Stimulated activated CD4-positive, alpha-beta T cell treated with anti-CD3 and anti-CD28 coated beads, Interleukin-1b, Interleukin-23, amount 100 ng/mL, for 1 hour (primary cell): Measurements from ENCODE around the gene DUS1L.

ENCODE experiments used
- DNase-seq, 2 donors: peaks; one replicate each; pipeline ENCODE4 v3.0.0-alpha.2; 2020; ENCODE audit warnings: low read depth in 2 of 2

Gene DUS1L

GRCh38 chr17:82023447-82024241 lies 42.0 kb downstream of the DUS1L start:
- DNase-seq = no peak

DNA sequence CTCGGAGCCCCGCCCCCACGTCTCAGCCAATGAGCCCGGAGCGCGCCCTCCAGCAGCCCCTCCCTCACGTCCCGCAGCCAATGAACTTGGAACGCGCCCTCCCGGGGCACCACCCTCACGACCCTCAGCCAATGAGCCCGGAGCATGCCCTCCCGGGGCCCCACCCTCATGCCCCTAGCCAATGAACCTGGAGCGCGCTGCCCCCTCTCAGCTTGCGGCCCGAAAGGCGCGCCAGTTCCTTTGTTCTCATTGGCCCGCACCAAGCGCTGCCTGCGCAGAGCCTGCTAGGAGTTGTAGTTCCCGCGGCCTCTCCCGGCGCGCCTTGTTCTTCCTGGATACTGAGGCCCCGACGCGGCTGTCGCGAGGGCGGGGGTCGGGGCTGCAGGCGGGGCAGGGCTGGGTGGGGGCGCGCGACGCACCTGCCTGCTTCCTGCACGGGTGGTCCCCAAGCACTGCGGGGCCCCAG lies 42.6 kb downstream of the DUS1L start, which contains the start of gene LRRC45:
TSS of gene LRRC45 (plus strand) at position 325 of the 466 bp plus-strand sequence. CDS start 339 bp downstream, outside the sequence.
- peak; percentile 99 to 100 for DNase-seq

- no peak for DNase-seq
Measured at GRCh38 chr17:82022310-82022980, 43.2 kb downstream of the DUS1L start, which contains the start of gene CENPX. Gene CENPX (minus strand): TSS chr17:82022878. CDS start chr17:82022861, 17 bp downstream.

- no peak for DNase-seq
Measured at GRCh38 chr17:82021900-82022309, 43.7 kb downstream of the DUS1L start.

DNA sequence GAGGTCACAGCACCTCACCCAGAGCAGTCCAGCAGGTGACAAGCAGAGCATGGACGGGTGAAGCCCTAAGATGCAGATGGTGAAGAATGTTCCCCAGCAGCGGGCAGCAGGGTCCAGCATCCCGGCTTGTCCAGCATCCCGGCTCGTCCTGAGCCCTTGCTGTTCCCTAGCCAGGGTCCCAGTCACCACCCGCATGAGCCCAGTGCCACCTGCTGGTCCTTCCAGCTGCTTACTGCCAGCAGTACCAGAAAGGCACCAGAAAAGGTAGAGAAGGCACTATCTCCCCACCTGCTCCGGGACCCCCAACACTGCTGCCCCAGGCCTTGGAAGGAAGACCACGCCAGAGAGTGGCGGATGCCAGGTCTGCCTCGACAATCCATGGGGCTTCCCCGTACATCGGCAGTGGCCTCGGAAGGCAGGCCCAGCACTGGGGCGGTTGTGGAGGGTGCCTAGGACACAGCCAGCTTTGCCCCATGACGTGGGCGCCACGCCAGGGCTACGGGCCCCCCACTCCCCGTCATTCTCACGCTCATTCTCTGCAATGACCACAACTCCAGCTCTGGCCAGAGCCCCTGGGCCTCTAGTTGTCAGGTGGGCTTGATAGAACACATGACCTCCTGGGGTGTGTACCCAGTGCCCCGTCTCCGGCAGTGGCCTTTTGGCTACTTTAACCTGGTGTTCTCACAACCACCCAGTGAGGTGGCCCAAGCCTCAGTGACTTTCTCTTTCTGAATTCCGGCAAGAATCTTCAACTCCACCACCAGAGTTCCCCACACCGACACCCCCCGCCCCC lies 44.3 kb downstream of the DUS1L start:
- no peak for DNase-seq

GRCh38 chr17:82020572-82021106 lies 45.0 kb downstream of the DUS1L start:
- DNase-seq = no peak

DNA sequence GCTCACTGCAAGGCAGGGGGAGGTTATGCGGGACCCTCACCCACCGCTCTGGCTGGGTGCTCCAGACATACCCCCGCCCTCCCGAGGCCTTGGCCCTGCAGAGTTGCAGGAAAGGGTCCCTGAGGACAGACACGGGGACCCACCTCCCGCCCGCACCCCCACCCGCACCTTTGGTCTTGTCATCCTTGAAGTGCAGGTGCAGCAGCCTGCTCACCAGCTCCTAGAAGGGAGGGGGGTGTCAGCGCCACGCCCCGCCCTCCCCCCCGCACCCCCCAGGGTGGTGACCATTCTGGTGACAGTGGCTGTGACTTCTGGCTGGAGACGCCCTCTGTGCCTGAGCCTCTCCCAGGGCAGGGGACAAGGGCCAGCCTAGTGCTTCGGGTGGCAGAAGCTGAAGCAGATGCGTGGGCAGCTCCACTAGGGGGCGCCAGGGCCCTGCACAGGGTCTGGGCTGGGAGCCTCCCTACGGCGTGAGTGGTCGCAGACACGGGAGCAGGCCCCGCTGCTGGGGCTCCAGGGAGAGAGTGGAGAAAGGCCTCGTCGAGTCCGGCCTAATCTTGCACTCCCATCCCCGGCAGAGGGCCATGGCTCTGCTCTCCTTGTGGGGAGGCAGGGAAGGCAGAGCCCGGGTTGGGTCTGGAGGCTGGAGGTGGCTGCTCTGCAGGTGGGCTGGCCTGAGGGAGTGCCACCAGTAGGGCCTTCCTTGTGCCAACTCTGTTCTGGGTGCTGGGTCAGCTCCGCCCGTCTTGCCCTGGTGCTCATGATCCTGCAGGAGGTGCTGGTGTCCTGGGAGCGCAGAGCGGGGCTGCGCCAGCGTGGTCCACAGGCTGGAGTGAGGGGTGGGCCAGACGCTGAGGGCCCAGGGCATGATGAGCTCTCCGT lies 45.7 kb downstream of the DUS1L start:
- peak in 1 of 2 donors; percentile 46 for DNase-seq

DNA sequence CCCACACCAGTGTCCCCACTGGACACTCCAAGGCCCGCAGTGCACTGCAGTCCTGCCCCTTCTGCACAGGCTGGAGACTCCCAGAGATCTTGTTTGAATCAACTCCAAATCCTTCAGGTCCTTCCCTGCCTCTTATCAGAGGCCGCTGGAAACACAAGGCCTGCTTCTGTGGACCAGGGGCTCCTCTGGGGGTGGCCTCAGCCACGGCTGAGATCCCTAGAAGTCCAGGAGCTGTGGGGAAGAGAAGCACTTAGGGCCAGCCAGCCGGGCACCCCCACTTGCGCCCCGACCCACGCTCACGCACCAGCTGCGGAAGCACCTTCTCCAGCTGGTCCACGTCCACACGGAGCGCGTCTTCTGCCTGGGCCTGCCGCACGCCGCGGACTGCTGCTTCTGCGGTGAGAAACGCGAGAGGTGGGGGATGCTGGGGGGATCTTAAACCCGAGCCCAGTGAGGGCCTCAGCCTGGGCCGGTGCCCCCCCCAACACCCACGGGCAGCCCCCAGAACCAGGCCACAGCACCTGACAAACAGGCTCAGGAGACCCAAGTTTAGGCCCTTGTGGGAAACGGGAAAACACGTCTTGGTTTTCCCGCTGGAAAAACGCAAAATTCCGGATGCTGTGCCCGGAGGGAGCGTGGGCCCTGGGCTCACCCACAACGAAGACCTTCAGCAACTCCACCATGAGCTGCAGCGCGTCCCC lies 46.5 kb downstream of the DUS1L start:
- no peak for DNase-seq

DNA sequence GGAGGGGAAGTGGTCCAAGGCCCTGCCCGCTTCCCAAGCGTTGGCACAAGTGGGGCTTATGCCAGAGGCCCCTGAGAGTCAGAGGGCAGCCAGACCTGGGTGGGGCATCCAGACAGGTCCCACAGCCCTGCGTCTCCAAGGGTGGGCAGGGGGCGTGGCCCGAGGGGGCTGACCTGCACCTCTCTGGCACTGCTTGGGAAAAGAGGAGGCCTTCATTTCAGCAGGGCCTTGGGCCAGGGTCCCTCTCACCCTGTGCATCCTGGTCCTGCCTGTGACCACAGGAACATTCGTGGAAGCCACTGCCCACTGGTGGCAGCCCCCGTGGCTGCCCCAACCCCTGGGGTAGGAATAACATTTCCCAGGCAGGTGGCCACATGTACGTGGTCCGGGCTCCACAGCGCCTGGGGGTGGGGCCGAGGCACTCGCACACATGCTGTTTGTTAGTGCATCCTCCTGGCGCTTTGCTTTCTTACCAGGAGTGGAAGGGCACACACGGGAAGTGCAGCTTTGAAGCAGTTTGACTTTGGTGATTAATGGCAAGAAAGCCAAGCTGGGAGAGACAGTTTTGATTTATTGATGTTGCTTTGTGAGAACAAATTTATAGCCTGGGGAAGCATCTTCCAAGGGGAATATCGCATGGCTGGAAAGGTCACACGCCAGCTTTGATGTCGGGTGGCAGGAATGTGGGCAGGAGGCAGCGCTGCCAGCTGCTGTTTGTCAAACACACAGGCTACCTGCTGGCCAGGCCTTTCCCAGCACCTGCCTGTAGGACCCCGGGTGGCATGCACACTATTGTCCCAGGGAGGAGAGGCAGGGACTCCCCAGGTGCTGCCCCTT lies 47.2 kb downstream of the DUS1L start:
- no peak for DNase-seq

DNA sequence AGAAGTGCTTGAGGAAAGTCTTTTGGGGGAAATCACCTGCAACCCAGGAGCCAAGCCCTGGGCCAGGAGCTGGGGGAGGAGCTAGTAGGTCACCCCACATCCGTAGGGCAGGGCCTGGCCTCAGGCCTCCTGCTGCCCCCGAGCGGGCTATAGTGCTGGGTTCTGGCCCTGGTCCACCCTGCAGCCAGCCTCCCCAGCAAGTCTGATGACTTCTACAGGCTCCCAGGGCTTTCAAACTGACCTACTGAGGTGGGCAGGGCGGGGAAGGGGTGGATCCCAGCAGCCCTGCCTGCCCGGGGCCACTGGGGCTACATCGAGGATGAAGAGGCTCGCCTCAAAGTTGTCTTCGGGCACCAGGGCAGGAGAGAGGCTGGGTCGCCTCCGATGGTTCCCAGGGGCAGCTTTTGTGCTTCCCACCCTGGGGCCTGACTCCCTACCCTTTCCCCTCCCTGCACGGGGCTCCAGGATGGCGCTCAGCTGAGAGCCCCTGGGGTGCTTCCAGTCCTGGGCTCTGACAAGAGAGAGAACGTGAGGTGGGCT lies 47.9 kb downstream of the DUS1L start:
- no peak for DNase-seq

GRCh38 chr17:82016875-82017459 lies 48.6 kb downstream of the DUS1L start:
- DNase-seq = no peak

DNA sequence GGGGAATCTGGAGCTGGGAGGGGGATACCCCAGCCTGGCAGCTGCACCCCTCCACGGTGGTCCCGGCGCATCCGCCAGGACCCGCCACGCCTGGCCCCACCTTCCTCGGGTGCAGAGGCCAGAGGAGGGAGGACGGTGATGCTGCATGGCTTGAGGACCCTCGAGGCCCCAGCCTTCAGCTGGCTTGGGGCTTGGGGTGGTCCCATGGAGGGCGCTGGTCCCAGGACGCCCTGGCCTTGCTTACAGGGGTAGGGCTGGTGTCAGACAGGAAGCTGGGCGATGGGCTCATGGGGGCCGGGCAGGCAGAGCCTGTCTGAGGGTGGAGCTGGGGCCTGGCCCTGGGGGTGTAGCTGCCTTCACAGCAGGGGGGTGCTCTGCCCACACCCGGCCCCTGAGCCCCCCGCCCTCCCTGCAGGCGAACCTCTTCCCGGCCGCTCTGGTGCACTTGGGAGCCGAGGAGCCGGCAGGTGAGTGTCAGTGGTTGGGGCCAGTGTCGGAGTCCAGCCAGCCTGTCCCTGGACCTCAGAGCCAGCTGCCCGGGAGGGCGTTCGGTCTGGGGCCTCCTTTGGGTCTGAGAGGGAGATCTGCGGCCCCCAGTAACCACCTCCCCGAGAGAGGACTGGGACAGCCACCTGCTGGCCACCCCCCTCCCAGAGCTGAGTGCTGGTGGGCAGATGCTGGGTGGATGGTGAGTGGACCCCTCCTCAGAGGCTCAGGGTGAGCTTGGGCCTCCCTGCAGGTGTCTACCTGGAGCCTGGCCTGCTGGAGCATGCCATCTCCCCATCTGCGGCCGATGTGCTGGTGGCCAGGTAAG lies 49.3 kb downstream of the DUS1L start:
- no peak for DNase-seq

- no peak for DNase-seq
Measured at GRCh38 chr17:82015311-82015971, 50.2 kb downstream of the DUS1L start.

DNA sequence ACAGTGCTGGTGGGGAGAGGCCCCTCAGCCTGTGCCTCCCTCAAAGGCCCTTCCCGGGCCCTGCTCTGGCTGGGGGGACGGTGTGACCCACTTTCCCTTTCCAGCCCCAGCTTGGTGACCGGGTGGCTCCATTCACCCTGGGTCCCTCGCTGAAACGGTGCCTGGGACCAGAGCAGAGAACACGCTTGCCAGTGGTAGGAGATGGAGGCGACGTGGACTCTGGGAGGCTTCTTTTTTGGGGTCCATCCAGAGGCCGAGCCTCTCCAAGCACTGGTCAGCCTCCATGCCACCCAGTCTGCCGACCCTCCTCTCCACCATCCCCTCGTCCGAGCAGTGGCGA lies 50.7 kb downstream of the DUS1L start:
- no peak for DNase-seq

- DNase-seq = no peak
Measured at GRCh38 chr17:82014432-82014831, 51.2 kb downstream of the DUS1L start.

DNA sequence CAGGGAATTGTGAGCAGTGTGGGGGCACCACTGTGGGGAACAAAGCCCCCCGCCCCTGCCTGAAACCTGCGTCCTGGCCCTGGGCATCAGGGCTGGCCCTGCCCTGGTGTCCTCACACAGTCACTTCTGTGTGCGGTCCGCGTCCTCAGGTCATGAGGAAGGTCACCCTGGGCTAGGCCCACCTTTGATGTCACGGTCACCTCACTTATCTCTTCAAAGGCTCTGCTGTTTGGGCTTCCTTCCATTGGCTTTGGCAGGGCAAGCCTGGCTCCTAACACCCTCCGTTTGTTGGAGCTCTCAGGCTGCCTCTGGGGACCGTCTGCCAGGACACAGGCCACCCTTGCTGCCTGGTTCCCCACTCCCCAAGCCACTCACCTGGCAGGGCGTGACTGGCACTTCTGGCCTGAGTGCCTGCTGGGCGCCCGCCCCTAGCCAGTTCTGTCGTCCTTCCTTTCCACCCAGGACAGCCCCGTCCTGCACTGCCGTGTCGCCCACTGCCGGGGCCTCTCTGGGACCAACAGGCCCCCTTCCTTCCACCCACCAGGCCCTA lies 51.8 kb downstream of the DUS1L start:
- DNase-seq = no peak

DNA sequence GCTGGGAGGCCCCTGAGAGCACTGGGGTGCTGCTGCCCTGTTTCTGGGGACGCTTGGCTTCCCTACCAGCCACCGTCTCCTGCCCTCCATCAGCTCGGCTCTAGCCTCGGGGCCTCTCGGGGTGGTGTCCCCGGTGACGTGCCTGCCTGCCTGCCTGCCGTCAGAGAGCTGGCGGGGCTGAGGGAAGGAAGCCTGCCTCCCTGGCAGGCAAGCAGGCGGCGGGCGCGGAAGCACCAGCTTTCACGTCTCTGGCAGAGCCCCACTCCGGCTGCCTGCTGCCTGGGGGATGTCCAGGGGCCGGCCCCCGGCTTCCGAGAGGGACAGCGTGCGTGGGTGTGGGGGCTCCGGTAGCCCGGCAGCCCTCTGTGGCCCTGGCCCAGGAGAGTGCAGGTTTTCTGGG lies 52.3 kb downstream of the DUS1L start:
- DNase-seq = no peak
